ENCODE measurements around the gene HSFY1. TPM values are rescaled to one million over a fixed set of nuclear protein-coding genes. Genes with fewer than 3 reads are reported as not detected.
"Not testable (repeated sequence)": the region's sequence is repeated elsewhere in the genome, so short reads cannot be mapped to it uniquely, and the experiment has no call there.

Gene HSFY1
- total RNA-seq (2014; rRNA removed; shearing (Covaris generic)) = not detected in 2 replicates
- not detected in 2 replicates for polyA plus RNA-seq (2015; cell fraction: cytosol; rRNA removed)
- not detected in 2 replicates for polyA plus RNA-seq (2015; cell fraction: nucleus; rRNA removed)

- in situ Hi-C loops (cut with HindIII; ENCODE audit: low pct_unique_long_range_greater_than_20kb, low sequenced_read_pairs); DNase-seq (ENCODE audit: low read depth, low spot score): not testable (repeated sequence)
Observed at GRCh38 chrY:18546420-18546819, at the start of gene HSFY1. Gene HSFY1 (plus strand): TSS chrY:18546720. CDS start chrY:18546788, 68 bp downstream.

- in situ Hi-C loops (cut with HindIII; ENCODE audit: low pct_unique_long_range_greater_than_20kb, low sequenced_read_pairs); DNase-seq (ENCODE audit: low read depth, low spot score): not testable (repeated sequence)
Observed at GRCh38 chrY:18504266-18504665, 42.3 kb upstream of the HSFY1 start.

- not testable (repeated sequence) for DNase-seq (ENCODE audit: low read depth, low spot score)
Observed at GRCh38 chrY:18530995-18531655, 15.4 kb upstream of the HSFY1 start.

DNA sequence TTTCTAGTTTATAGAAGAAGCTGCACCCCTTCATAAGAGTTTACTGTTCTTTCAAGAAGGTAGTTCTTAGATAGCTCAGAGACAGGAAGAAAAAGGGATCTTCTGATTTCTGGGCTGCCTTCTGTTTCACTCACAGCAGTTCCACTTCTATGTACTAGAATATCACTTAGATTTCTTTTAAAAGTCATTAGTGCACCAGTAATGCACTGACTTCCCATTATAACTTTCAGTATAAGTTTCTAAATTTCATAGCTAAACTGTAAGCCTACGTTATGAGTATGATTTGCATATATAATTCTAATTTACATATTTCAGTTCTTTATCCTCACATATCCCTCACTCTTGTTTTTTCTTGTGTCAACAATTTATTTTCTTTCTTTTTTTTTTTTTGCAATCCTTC is 7.6 kb upstream of the HSFY1 start:
- DNase-seq (ENCODE audit: low read depth, low spot score); in situ Hi-C loops (cut with HindIII; ENCODE audit: low pct_unique_long_range_greater_than_20kb, low sequenced_read_pairs): not testable (repeated sequence)

More at GRCh38 chrY:18530995-18531655, 15.4 kb upstream of the HSFY1 start:
- in situ Hi-C loops (cut with HindIII; ENCODE audit: low pct_unique_long_range_greater_than_20kb, low sequenced_read_pairs) = not testable (repeated sequence)

- DNase-seq (ENCODE audit: low read depth, low spot score); in situ Hi-C loops (cut with HindIII; ENCODE audit: low pct_unique_long_range_greater_than_20kb, low sequenced_read_pairs): not testable (repeated sequence)
Observed at GRCh38 chrY:18553132-18553531, 6.6 kb downstream of the HSFY1 start.

- in situ Hi-C loops (cut with HindIII; ENCODE audit: low pct_unique_long_range_greater_than_20kb, low sequenced_read_pairs); DNase-seq (ENCODE audit: low read depth, low spot score): not testable (repeated sequence)
Observed at GRCh38 chrY:18565915-18566314, 19.4 kb downstream of the HSFY1 start.

Small RNA genes lying within 50 kb of the gene (small RNA-seq; reads per million reads assigned to genes)
- gene GPM6BP1 (0 reads per million in 2 experiments), gene PRYP5 (0 reads per million in 2 experiments)

Other genes with a start within 250 kb of the HSFY1 start
- not detected in 2 replicates for gene HSFY2, start 227.0 kb downstream of the HSFY1 start, total RNA-seq (2014; rRNA removed; shearing (Covaris generic))

Measured in SK-MEL-5 (cell line).